ENCODE data around the gene BPI. TPM values are rescaled to one million over a fixed set of nuclear protein-coding genes. Genes with fewer than 3 reads are reported as not detected.
"Not testable (repeated sequence)": the region's sequence is repeated elsewhere in the genome, so short reads cannot be mapped to it uniquely, and the experiment has no call there.

BPI gene
- total and polyA plus RNA-seq, 2 donors (not counting 1 experiment from before 2014, with no cell fraction given), result 0.10 to 0.44 TPM

GRCh38 chr20:38278131-38278530, 25.8 kb upstream of the BPI start:
- H2AFZ ChIP-seq (ENCODE audit: insufficient read depth, low read depth, low read length, poor library complexity, severe bottlenecking), result no peak overlapping the region
- no peaks in the 10 kb centered on the region for H4K20me1 ChIP-seq (ENCODE audit: control insufficient read depth, insufficient read depth, low read length, poor library complexity, severe bottlenecking)
- no peaks in the 10 kb centered on the region for H3K4me1 Mint-ChIP-seq
- TF ChIP-seq EZH2 (IDR thresholded peaks at IDR 0.05; ENCODE audit: borderline replicate concordance, insufficient read depth, low read depth, low read length, poor library complexity, severe bottlenecking) (no peak), CTCF (IDR thresholded peaks at IDR 0.05) (no peak)
- H3K4me1 ChIP-seq (ENCODE audit: control insufficient read depth in 2 of 2, insufficient read depth in 2 of 2, low read length in 2 of 2), result no peaks in the 10 kb centered on the region
- H3K36me3 ChIP-seq (replicated peaks in 1 of 2; ENCODE audit: control extremely low read depth in 1 of 2, control insufficient read depth in 1 of 2, extremely low read depth in 1 of 2, insufficient read depth in 2 of 2, low read length in 1 of 2), result no peaks in the 10 kb centered on the region
- H3K27me3 Mint-ChIP-seq, result peaks cover 15% of the 10 kb centered on the region
- no peak overlapping the region for H3K4me3 Mint-ChIP-seq
- ATAC-seq (ENCODE audit: low read depth) (no peak), DNase-seq (no peak)
- H3K79me2 ChIP-seq (ENCODE audit: control insufficient read depth, insufficient read depth, low read length), result no peaks in the 10 kb centered on the region
- H3K4me2 ChIP-seq (replicated peaks; ENCODE audit: low read depth, low read length, poor library complexity, severe bottlenecking), result no peak overlapping the region
- no peak overlapping the region for H3K27ac Mint-ChIP-seq
- no peak overlapping the region for H3K4me3 ChIP-seq (ENCODE audit: control extremely low read depth in 1 of 5, extremely low read depth in 1 of 5, insufficient read depth in 1 of 5, low read depth in 2 of 5, low read length in 4 of 5)
- no peak overlapping the region for H3K27ac ChIP-seq (ENCODE audit: low read length in 2 of 2)
- intact Hi-C loops (cut with micrococcal nuclease), result no loop called here
- no peak overlapping the region for H3K9ac ChIP-seq (ENCODE audit: low read length)
- H3K9me3 Mint-ChIP-seq (ENCODE audit: insufficient read depth), result no peaks in the 10 kb centered on the region
- H3K27me3 ChIP-seq (replicated peaks in 1 of 4; ENCODE audit: control extremely low read depth in 1 of 4, control insufficient read depth in 3 of 4, insufficient read depth in 4 of 4, low read length in 3 of 4), result no peaks in the 10 kb centered on the region
- no peaks in the 10 kb centered on the region for H3K9me3 ChIP-seq (ENCODE audit: control extremely low read depth in 1 of 3, control insufficient read depth in 2 of 3, insufficient read depth in 1 of 3, low read length in 2 of 3)
- CTCF ChIA-PET, result no interaction called here
- 97% methylated on average over 11 of the region's 14 CpGs for WGBS (ENCODE audit: insufficient coverage)
- POLR2A ChIA-PET, result no interaction called here

GRCh38 chr20:38278763-38279162, 25.2 kb upstream of the BPI start:
- Histone ChIP-seq H3K27me3 (replicated peaks in 1 of 4; ENCODE audit: control extremely low read depth in 1 of 4, control insufficient read depth in 3 of 4, insufficient read depth in 4 of 4, low read length in 3 of 4) (no peaks in the 10 kb centered on the region), H3K9me3 (ENCODE audit: control extremely low read depth in 1 of 3, control insufficient read depth in 2 of 3, insufficient read depth in 1 of 3, low read length in 2 of 3) (no peaks in the 10 kb centered on the region), H3K27ac (ENCODE audit: low read length in 2 of 2) (no peak overlapping the region), H3K36me3 (replicated peaks in 1 of 2; ENCODE audit: control extremely low read depth in 1 of 2, control insufficient read depth in 1 of 2, extremely low read depth in 1 of 2, insufficient read depth in 2 of 2, low read length in 1 of 2) (no peaks in the 10 kb centered on the region), H3K9ac (ENCODE audit: low read length) (no peak overlapping the region), H4K20me1 (ENCODE audit: control insufficient read depth, insufficient read depth, low read length, poor library complexity, severe bottlenecking) (no peaks in the 10 kb centered on the region), H2AFZ (ENCODE audit: insufficient read depth, low read depth, low read length, poor library complexity, severe bottlenecking) (no peak overlapping the region), H3K4me2 (replicated peaks; ENCODE audit: low read depth, low read length, poor library complexity, severe bottlenecking) (no peak overlapping the region), H3K4me1 (ENCODE audit: control insufficient read depth in 2 of 2, insufficient read depth in 2 of 2, low read length in 2 of 2) (no peaks in the 10 kb centered on the region), H3K79me2 (ENCODE audit: control insufficient read depth, insufficient read depth, low read length) (no peaks in the 10 kb centered on the region), H3K4me3 (ENCODE audit: control extremely low read depth in 1 of 5, extremely low read depth in 1 of 5, insufficient read depth in 1 of 5, low read depth in 2 of 5, low read length in 4 of 5) (no peak overlapping the region)
- DNase-seq (no peak), ATAC-seq (ENCODE audit: low read depth) (no peak)
- peaks cover 20% of the 10 kb centered on the region for H3K27me3 Mint-ChIP-seq
- ChIA-PET CTCF (no interaction called here), POLR2A (no interaction called here)
- 90% methylated on average over 2 of the region's 2 CpGs for WGBS (ENCODE audit: insufficient coverage)
- H3K27ac Mint-ChIP-seq, result no peak overlapping the region
- no peaks in the 10 kb centered on the region for H3K9me3 Mint-ChIP-seq (ENCODE audit: insufficient read depth)
- intact Hi-C loops (cut with micrococcal nuclease), result no loop called here
- H3K4me3 Mint-ChIP-seq, result no peak overlapping the region
- no peaks in the 10 kb centered on the region for H3K4me1 Mint-ChIP-seq
- TF ChIP-seq EZH2 (IDR thresholded peaks at IDR 0.05; ENCODE audit: borderline replicate concordance, insufficient read depth, low read depth, low read length, poor library complexity, severe bottlenecking) (no peak), CTCF (IDR thresholded peaks at IDR 0.05) (no peak)

GRCh38 chr20:38281176-38281915, 22.6 kb upstream of the BPI start:
- DNase-seq; H4K20me1 ChIP-seq (ENCODE audit: control insufficient read depth, insufficient read depth, low read length, poor library complexity, severe bottlenecking); intact Hi-C loops (cut with micrococcal nuclease); H3K4me2 ChIP-seq (replicated peaks; ENCODE audit: low read depth, low read length, poor library complexity, severe bottlenecking); H3K9me3 Mint-ChIP-seq (ENCODE audit: insufficient read depth); H3K9ac ChIP-seq (ENCODE audit: low read length); CTCF ChIA-PET; H3K36me3 ChIP-seq (replicated peaks in 1 of 2; ENCODE audit: control extremely low read depth in 1 of 2, control insufficient read depth in 1 of 2, extremely low read depth in 1 of 2, insufficient read depth in 2 of 2, low read length in 1 of 2); H3K79me2 ChIP-seq (ENCODE audit: control insufficient read depth, insufficient read depth, low read length); H3K27ac Mint-ChIP-seq; H2AFZ ChIP-seq (ENCODE audit: insufficient read depth, low read depth, low read length, poor library complexity, severe bottlenecking); H3K4me1 ChIP-seq (ENCODE audit: control insufficient read depth in 2 of 2, insufficient read depth in 2 of 2, low read length in 2 of 2); H3K4me3 ChIP-seq (ENCODE audit: control extremely low read depth in 1 of 5, extremely low read depth in 1 of 5, insufficient read depth in 1 of 5, low read depth in 2 of 5, low read length in 4 of 5); ATAC-seq (ENCODE audit: low read depth); H3K4me3 Mint-ChIP-seq; H3K9me3 ChIP-seq (ENCODE audit: control extremely low read depth in 1 of 3, control insufficient read depth in 2 of 3, insufficient read depth in 1 of 3, low read length in 2 of 3); POLR2A ChIA-PET; H3K27ac ChIP-seq (ENCODE audit: low read length in 2 of 2); H3K4me1 Mint-ChIP-seq; H3K27me3 ChIP-seq (replicated peaks in 1 of 4; ENCODE audit: control extremely low read depth in 1 of 4, control insufficient read depth in 3 of 4, insufficient read depth in 4 of 4, low read length in 3 of 4): not testable (repeated sequence)
- WGBS (ENCODE audit: insufficient coverage), result 89% methylated on average over 6 of the region's 6 CpGs
- H3K27me3 Mint-ChIP-seq, result peaks cover 24% of the 10 kb centered on the region

Measured in B cell (primary cell).